Smooth muscle cell (in vitro differentiated cells): ENCODE results near the gene NDUFS8. TPM values are rescaled to one million over a fixed set of nuclear protein-coding genes. Genes with fewer than 3 reads are reported as not detected.
"Not testable (repeated sequence)": the region's sequence is repeated elsewhere in the genome, so short reads cannot be mapped to it uniquely, and the experiment has no call there.

Source experiments
- DNase-seq: peaks from one replicate; lab custom pipeline; 2025; ENCODE audit not compliant: unreplicated experiment; lab: John Stamatoyannopoulos, UW
- H2AFZ ChIP-seq: fragments of 200-600 bp; sonication (generic); 2 replicates; pipeline ENCODE4 v1.6.0; 2016; ENCODE audit warnings: antibody characterized with exemption, low read depth, mild to moderate bottlenecking
- H3F3A ChIP-seq: fragments of 200-600 bp; sonication (generic); 2 replicates; pipeline ENCODE4 v1.6.0; 2017; ENCODE audit warnings: antibody characterized with exemption, low read depth
- H3K27ac ChIP-seq: fragments of 200-600 bp; sonication (generic); 2 replicates; pipeline ENCODE4 v1.5.1; 2016; ENCODE audit warnings: low read depth, mild to moderate bottlenecking
- H3K27me3 ChIP-seq: fragments of 200-600 bp; sonication (generic); 2 replicates; pipeline ENCODE4 v1.6.1; 2016; ENCODE audit warnings: low read depth, mild to moderate bottlenecking
- H3K36me3 ChIP-seq: fragments of 200-600 bp; sonication (generic); 2 replicates; pipeline ENCODE4 v1.5.1; 2016; ENCODE audit warnings: low read depth
- H3K4me1 ChIP-seq: fragments of 200-600 bp; sonication (generic); 2 replicates; pipeline ENCODE4 v1.5.1; 2016; ENCODE audit warnings: low read depth
- H3K4me2 ChIP-seq: fragments of 200-600 bp; sonication (generic); 2 replicates; pipeline ENCODE4 v1.6.0; 2016; ENCODE audit warnings: mild to moderate bottlenecking
- H3K4me3 ChIP-seq: fragments of 200-600 bp; sonication (generic); 2 replicates; pipeline ENCODE4 v1.5.1; 2016; ENCODE audit warnings: mild to moderate bottlenecking
- H3K79me2 ChIP-seq: fragments of 200-600 bp; sonication (generic); 2 replicates; pipeline ENCODE4 v1.6.0; 2016; ENCODE audit warnings: low read depth, mild to moderate bottlenecking
- H3K9ac ChIP-seq: fragments of 200-600 bp; sonication (generic); 2 replicates; pipeline ENCODE4 v1.6.0; 2016; ENCODE audit warnings: low read depth
- H3K9me3 ChIP-seq: fragments of 200-600 bp; sonication (generic); replicated peaks from 2 replicates; pipeline ENCODE4 v1.5.1; 2016; ENCODE audit warnings: low read depth
- H4K20me1 ChIP-seq: fragments of 200-600 bp; sonication (generic); 2 replicates; pipeline ENCODE4 v1.6.0; 2016; ENCODE audit warnings: low read depth
- WGBS: methylation state at CpG from one replicate; pipeline ENCODE4 v1.1.7; 2016; ENCODE audit warnings: low lambda C conversion rate; 5-methylcytosine and 5-hydroxymethylcytosine counted together
- polyA plus RNA-seq: library from polyadenylated mRNA; unstranded; fragments of >200 nt; fragmentation: Nextera tagmentation; extraction: Ambion mirVana; gene quantifications from 2 replicates; pipeline ENCODE4 v1.2.1, GENCODE V29; 2016
- total RNA-seq: library from RNA; depleted of rRNA; stranded (reverse); fragments of >200 nt; gene quantifications from 2 replicates; pipeline ENCODE4 v1.2.3, GENCODE V29; 2014
- TF ChIP-seq, protein P1 (sequence below): fragments of 200-600 bp; sonication (generic); IDR thresholded peaks from 2 replicates; pipeline ENCODE4 v1.5.1; 2017; ENCODE audit warnings: borderline replicate concordance, mild to moderate bottlenecking, antibody characterized with exemption; ENCODE audit not compliant: insufficient read depth, poor library complexity, severe bottlenecking

The NDUFS8 gene
- total and polyA plus RNA-seq, 2 experiments from 2014 or later: 165 to 314 TPM

DNA sequence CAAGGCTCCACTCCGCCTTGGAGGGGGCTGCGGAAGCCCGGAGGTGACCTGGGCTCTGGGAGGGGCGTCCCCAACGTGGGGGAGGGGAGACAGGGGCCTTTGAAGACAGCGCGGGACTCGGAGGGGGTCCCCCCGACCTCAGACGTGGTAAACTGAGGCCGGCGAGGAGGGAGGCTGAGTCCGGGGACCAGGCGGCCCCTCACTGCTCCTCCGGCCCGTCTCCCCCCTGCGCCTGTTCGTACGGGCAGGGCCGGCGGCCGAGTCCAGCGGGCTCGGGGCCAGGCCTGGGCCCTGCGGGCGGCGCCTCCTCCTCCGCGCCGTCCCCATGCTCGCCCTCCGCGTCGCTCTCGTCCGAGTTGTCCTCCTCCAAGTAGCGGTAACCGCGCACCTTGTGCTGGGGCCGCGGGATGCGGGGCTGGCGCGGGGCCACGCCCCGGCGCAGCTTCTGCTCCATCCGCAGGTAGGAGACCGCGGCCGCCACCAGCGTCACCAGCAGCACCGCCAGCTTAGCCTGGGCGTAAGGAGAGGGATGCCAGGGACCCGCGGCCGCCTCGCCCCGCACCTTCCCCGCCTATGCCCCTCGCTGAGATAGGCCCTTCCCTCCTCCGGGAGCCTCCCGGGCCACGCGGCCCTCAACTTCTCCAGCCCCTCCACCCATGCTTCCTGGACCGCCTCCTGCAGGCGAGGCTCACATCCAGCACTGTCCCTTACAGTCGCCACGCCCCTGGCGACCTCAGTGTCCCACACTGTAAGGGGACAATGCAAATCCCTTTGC, 38.9 kb upstream of the NDUFS8 start:
- not testable (repeated sequence) for H4K20me1 ChIP-seq, H3K27ac ChIP-seq, H3K36me3 ChIP-seq, H3K27me3 ChIP-seq, DNase-seq, H3K79me2 ChIP-seq, H3K4me1 ChIP-seq, H3K9ac ChIP-seq, H2AFZ ChIP-seq, H3F3A ChIP-seq, H3K9me3 ChIP-seq
- H3K4me3 ChIP-seq: peak overlapping the region; percentile 30
- H3K4me2 ChIP-seq: peak overlapping the region; percentile 68
- WGBS: 8% methylated on average over 47 of the region's 70 CpGs

DNA sequence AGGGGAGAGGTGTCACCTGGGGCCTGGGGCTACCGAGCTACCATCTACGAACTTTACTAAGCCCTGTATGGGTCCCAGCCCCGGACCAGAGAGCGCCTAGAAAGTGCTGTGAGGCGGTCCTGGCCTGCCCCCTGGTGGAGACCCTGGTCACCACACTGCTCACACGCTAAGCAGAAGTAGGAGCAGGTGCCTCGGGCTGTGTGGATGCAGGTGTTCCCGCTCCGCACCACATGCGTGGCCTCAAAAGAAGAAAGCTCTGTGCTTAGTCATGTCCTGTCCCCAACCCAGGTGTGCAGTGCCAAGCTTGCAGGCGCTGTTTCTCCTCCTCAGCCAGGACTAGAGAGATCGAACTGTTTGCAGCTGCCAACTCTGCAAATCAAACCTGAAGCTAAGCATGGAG, 36.7 kb upstream of the NDUFS8 start:
- H2AFZ ChIP-seq, H3K36me3 ChIP-seq, H3K9me3 ChIP-seq, H3F3A ChIP-seq, H3K4me2 ChIP-seq, H3K27ac ChIP-seq, H3K27me3 ChIP-seq, H3K4me1 ChIP-seq, H3K9ac ChIP-seq, DNase-seq, H3K4me3 ChIP-seq, H3K79me2 ChIP-seq, H4K20me1 ChIP-seq: not testable (repeated sequence)
- 31% methylated on average over 12 of the region's 12 CpGs for WGBS
- TF ChIP-seq, protein P1, sequence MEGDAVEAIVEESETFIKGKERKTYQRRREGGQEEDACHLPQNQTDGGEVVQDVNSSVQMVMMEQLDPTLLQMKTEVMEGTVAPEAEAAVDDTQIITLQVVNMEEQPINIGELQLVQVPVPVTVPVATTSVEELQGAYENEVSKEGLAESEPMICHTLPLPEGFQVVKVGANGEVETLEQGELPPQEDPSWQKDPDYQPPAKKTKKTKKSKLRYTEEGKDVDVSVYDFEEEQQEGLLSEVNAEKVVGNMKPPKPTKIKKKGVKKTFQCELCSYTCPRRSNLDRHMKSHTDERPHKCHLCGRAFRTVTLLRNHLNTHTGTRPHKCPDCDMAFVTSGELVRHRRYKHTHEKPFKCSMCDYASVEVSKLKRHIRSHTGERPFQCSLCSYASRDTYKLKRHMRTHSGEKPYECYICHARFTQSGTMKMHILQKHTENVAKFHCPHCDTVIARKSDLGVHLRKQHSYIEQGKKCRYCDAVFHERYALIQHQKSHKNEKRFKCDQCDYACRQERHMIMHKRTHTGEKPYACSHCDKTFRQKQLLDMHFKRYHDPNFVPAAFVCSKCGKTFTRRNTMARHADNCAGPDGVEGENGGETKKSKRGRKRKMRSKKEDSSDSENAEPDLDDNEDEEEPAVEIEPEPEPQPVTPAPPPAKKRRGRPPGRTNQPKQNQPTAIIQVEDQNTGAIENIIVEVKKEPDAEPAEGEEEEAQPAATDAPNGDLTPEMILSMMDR: peak; percentile 56

DNA sequence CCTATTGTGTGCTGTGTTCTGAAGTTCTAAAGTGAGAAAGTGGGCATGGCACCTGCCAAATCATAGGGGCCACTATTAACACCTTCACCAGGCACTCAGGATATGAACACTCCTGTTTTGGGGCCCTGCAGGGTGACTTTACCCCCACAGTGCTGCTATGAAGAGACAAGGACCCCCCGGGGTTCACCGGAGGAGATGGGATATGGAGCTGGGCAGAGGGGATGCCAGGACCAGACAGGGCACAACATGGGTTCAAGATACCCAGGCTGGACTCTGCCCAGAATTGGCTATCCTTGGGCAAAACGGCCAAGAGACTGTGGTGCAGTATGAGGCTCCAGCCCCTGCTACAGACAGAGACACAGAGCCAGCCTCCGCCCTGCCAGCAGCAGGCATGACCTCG, 36.1 kb upstream of the NDUFS8 start:
- H3K36me3 ChIP-seq, H3F3A ChIP-seq, H3K4me2 ChIP-seq, H4K20me1 ChIP-seq, DNase-seq, H3K27ac ChIP-seq, H3K9me3 ChIP-seq, H3K27me3 ChIP-seq, H3K9ac ChIP-seq, H3K4me1 ChIP-seq, H3K79me2 ChIP-seq, H3K4me3 ChIP-seq, H2AFZ ChIP-seq: not testable (repeated sequence)
- 98% methylated on average over 5 of the region's 5 CpGs for WGBS

DNA sequence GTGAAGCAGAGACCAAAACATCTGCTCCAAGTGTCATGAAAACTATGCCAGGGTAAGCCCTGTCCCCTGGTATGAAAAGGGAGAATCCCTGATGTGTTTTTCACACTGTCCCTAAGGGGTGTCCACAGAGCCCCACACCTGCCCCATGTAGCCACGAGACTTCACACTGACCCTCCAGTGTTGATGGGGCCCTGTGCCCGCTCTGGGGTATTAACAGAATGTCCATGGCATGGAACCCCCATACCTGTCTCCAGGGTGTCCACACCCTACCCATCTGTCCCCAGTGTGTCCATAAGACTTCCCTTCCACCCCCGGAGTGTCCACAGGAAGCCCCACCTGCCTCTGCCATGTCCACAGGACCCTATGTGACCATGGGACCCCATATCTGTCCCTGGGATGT, 35.4 kb upstream of the NDUFS8 start:
- WGBS: 100% methylated on average over 3 of the region's 3 CpGs
- H3K9me3 ChIP-seq, H3K79me2 ChIP-seq, H3K9ac ChIP-seq, H3K36me3 ChIP-seq, H3K27ac ChIP-seq, H3K4me3 ChIP-seq, DNase-seq, H3F3A ChIP-seq, H3K4me1 ChIP-seq, H3K27me3 ChIP-seq, H3K4me2 ChIP-seq, H2AFZ ChIP-seq, H4K20me1 ChIP-seq: not testable (repeated sequence)

DNA sequence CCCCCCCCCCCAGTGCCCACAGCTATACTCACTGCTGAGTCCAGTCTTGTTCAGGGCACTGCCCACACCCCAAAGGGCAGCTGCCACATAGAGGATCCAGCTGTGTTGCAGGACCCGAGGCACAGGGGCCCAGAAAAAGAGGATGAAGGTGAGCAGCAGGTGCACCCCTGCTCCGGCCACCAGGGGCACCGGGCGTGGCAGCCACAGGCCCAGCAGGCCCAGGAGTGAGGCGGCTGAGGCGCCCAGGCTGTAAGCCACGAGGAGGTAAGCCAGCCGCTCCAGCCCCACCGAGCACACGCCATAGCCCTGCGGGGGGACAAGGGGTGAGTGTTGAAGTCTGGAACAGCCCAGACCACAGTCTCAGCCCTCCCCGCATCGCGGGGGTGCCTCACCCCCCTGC, 34.9 kb upstream of the NDUFS8 start:
- WGBS: 92% methylated on average over 13 of the region's 14 CpGs
- H3K79me2 ChIP-seq: not testable (repeated sequence)

More for the DNA sequence above, 34.9 kb upstream of the NDUFS8 start:
- not testable (repeated sequence) for H4K20me1 ChIP-seq, H3K36me3 ChIP-seq, H3K27ac ChIP-seq, H3K9ac ChIP-seq, H2AFZ ChIP-seq, H3K27me3 ChIP-seq, H3F3A ChIP-seq, H3K4me2 ChIP-seq, H3K4me3 ChIP-seq, H3K4me1 ChIP-seq, DNase-seq, H3K9me3 ChIP-seq
